HCT116 (cell line): Measurements from ENCODE around the gene RAD51C. TPM values are rescaled to one million over a fixed set of nuclear protein-coding genes. Genes with fewer than 3 reads are reported as not detected.
A peak's percentile ranks its signal among the peaks of the same experiment; 100 is the strongest.

Source experiments
- CBX3 ChIP-seq: IDR thresholded peaks from 2 replicates; pipeline ENCODE4 v1.6.1; 2012; ENCODE audit warnings: low read depth
- CEBPB ChIP-seq: IDR thresholded peaks from 2 replicates; pipeline ENCODE4 v1.6.1; 2012; ENCODE audit warnings: low read depth
- EGR1 ChIP-seq: IDR thresholded peaks from 2 replicates; pipeline ENCODE4 v1.6.1; 2012; ENCODE audit warnings: low read depth
- EZH2phosphoT487 ChIP-seq: fragments of 200-600 bp; IDR thresholded peaks from 2 replicates; pipeline ENCODE4 v1.6.1; 2018; ENCODE audit warnings: antibody characterized with exemption, borderline replicate concordance
- JUND ChIP-seq: IDR thresholded peaks from 2 replicates; pipeline ENCODE4 v1.6.1; 2012
- RAD21 ChIP-seq: IDR thresholded peaks from 2 replicates; pipeline ENCODE4 v1.6.1; 2012; ENCODE audit warnings: low read depth, mild to moderate bottlenecking
- SIN3A ChIP-seq: IDR thresholded peaks from 2 replicates; pipeline ENCODE4 v1.6.1; 2012; ENCODE audit warnings: low read depth
- SP1 ChIP-seq: IDR thresholded peaks from 2 replicates; pipeline ENCODE4 v1.6.1; 2012; ENCODE audit warnings: low read depth
- SRF ChIP-seq: IDR thresholded peaks from 2 replicates; pipeline ENCODE4 v1.6.1; 2012; ENCODE audit warnings: low read depth
- TCF7L2 ChIP-seq: IDR thresholded peaks from 2 replicates; pipeline ENCODE4 v1.7.0; 2011; ENCODE audit warnings: borderline replicate concordance, inconsistent platforms; ENCODE audit not compliant: insufficient read depth, insufficient read length; ENCODE audit errors: extremely low read depth
- YY1 ChIP-seq: IDR thresholded peaks from 2 replicates; pipeline ENCODE4 v1.6.1; 2011; ENCODE audit warnings: low read length, low read depth, moderate library complexity, mild to moderate bottlenecking; ENCODE audit not compliant: insufficient replicate concordance; ENCODE audit errors: extremely low read depth
- ZNF274 ChIP-seq: fragments of 200-500 bp; sonication (Bioruptor generic); IDR thresholded peaks from 2 replicates; pipeline ENCODE4 v1.6.1; 2014; ENCODE audit warnings: mild to moderate bottlenecking, low read depth, low read length, inconsistent platforms
- total RNA-seq: library from RNA; stranded (reverse); gene quantifications from one replicate; pipeline ENCODE4 v1.2.1, GENCODE V29; 2021; ENCODE audit not compliant: unreplicated experiment
- TF ChIP-seq, protein P1 (sequence below): IDR thresholded peaks from 2 replicates; pipeline ENCODE4 v1.6.1; 2011; ENCODE audit warnings: mild to moderate bottlenecking, low read length, moderate library complexity; ENCODE audit not compliant: insufficient replicate concordance; ENCODE audit errors: extremely low read depth
- TF ChIP-seq, protein P2 (sequence below): IDR thresholded peaks from 2 replicates; pipeline ENCODE4 v1.6.1; 2012
- TF ChIP-seq, protein P3 (sequence below): IDR thresholded peaks from 2 replicates; pipeline ENCODE4 v1.6.1; 2012

RAD51C gene
- total RNA-seq, 1 experiment from 2014 or later = 94.9 TPM

DNA sequence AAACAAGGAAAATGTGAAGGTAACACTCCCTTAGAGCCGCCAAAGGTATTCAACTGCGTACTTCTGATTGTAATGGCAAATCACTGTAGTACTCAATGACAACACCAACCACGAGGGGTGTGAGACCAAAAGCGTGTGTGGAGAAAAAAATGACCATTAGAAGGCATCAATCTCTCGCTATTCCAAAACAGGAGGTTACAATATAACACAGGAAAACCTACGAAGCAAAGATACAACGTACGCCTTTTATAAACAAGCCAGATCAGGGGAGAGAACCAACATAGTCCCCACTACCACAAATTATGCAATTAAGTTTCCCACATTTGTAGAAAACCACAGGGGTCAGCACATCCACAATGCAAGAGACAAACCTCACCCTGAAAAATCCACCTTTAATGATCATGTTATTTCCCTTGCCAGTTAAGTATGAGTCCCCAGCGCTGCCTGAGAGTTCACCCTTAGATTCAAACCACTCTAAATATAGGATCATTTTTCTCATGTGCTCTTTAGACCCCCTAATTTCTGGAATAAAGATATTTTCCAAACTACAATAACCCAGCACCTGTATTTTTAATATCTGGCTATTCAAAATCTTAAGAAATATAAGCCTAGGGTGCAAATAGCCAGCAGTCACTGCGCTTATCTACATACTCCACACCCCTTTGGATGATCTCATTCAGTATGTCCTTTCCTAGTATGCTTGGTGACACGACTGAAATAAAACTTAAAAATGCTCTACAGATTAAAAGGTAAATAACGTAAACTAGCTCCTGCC lies 13.0 kb upstream of the RAD51C start (continued):
- peak; percentile 99 for TF ChIP-seq JUND
- peak; percentile 96 for TF ChIP-seq CEBPB
- peak; percentile 85 for TF ChIP-seq SRF
- TF ChIP-seq, protein P1, sequence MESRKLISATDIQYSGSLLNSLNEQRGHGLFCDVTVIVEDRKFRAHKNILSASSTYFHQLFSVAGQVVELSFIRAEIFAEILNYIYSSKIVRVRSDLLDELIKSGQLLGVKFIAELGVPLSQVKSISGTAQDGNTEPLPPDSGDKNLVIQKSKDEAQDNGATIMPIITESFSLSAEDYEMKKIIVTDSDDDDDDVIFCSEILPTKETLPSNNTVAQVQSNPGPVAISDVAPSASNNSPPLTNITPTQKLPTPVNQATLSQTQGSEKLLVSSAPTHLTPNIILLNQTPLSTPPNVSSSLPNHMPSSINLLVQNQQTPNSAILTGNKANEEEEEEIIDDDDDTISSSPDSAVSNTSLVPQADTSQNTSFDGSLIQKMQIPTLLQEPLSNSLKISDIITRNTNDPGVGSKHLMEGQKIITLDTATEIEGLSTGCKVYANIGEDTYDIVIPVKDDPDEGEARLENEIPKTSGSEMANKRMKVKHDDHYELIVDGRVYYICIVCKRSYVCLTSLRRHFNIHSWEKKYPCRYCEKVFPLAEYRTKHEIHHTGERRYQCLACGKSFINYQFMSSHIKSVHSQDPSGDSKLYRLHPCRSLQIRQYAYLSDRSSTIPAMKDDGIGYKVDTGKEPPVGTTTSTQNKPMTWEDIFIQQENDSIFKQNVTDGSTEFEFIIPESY = peak; percentile 97
- peak; percentile 96 for TF ChIP-seq SP1
- TF ChIP-seq, protein P2, sequence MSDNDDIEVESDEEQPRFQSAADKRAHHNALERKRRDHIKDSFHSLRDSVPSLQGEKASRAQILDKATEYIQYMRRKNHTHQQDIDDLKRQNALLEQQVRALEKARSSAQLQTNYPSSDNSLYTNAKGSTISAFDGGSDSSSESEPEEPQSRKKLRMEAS = peak; percentile 91
- peak; percentile 57 for TF ChIP-seq EGR1
- no peak for TF ChIP-seq EZH2phosphoT487
- TF ChIP-seq SIN3A = peak; percentile 100
- peak; percentile 17 for TF ChIP-seq TCF7L2
- 0 out of 2 replicates have a peak, but pooled peaks have one; percentile 38 for TF ChIP-seq RAD21
- TF ChIP-seq ZNF274 = no peak
- TF ChIP-seq CBX3 = peak; percentile 99
- TF ChIP-seq YY1 = peak; percentile 85
- TF ChIP-seq, protein P3, sequence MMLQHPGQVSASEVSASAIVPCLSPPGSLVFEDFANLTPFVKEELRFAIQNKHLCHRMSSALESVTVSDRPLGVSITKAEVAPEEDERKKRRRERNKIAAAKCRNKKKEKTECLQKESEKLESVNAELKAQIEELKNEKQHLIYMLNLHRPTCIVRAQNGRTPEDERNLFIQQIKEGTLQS = peak; percentile 81; the same call in 1 of the 2 replicates
